ENCODE data around the gene TIMM10. TPM values are rescaled to one million over a fixed set of nuclear protein-coding genes. Genes with fewer than 3 reads are reported as not detected.

TIMM10 gene
- total and polyA plus RNA-seq, 2 donors (not counting 1 experiment from before 2014, with no cell fraction given) = 32.2 to 57.6 TPM

GRCh38 chr11:57504511-57504910 is 26.0 kb downstream of the TIMM10 start:
- no peaks in the 10 kb centered on the region for H3K9me3 ChIP-seq (ENCODE audit: control insufficient read depth, insufficient read depth, low read depth, low read length)
- no peak overlapping the region for H3K4me3 ChIP-seq (replicated peaks in 1 of 4; ENCODE audit: control extremely low read depth in 1 of 4, insufficient read depth in 1 of 4, low read depth in 3 of 4, low read length in 4 of 4)
- no peaks in the 10 kb centered on the region for H3K27me3 ChIP-seq (ENCODE audit: control insufficient read depth, insufficient read depth, low read length)
- no peak overlapping the region for H3K27ac ChIP-seq (ENCODE audit: insufficient read depth, low read length)
- no peak overlapping the region for H3K9ac ChIP-seq (ENCODE audit: insufficient read depth, low read length)
- H3K4me1 ChIP-seq (ENCODE audit: control insufficient read depth, extremely low read depth, insufficient read depth, low read length) = peaks cover 7% of the 10 kb centered on the region
- DNase-seq (ENCODE audit: low read depth in 2 of 2) = no peak
- no peak overlapping the region for H2AFZ ChIP-seq (ENCODE audit: low read length)
- H3K4me2 ChIP-seq (ENCODE audit: extremely low read depth, insufficient read depth, low read length) = no peak overlapping the region
- H4K20me1 ChIP-seq (ENCODE audit: control insufficient read depth, extremely low read depth, insufficient read depth, low read length) = no peaks in the 10 kb centered on the region
- peaks cover 2% of the 10 kb centered on the region for H3K36me3 ChIP-seq (ENCODE audit: control insufficient read depth, insufficient read depth, low read length)
- H3K79me2 ChIP-seq (ENCODE audit: control insufficient read depth, insufficient read depth, low read length) = no peaks in the 10 kb centered on the region
- TF ChIP-seq CTCF (conservative IDR thresholded peaks at IDR 0.05 in 1 of 2, IDR thresholded peaks at IDR 0.05 in 1 of 2; ENCODE audit: low read depth in 1 of 2, low read length in 2 of 2) (no peak), EZH2 (IDR thresholded peaks at IDR 0.05; ENCODE audit: low read length, missing control alignments) (no peak)

- TF ChIP-seq CTCF (conservative IDR thresholded peaks at IDR 0.05 in 1 of 2, IDR thresholded peaks at IDR 0.05 in 1 of 2; ENCODE audit: low read depth in 1 of 2, low read length in 2 of 2) (no peak), EZH2 (IDR thresholded peaks at IDR 0.05; ENCODE audit: low read length, missing control alignments) (no peak)
- H3K27me3 ChIP-seq (ENCODE audit: control insufficient read depth, insufficient read depth, low read length) = no peaks in the 10 kb centered on the region
- H3K27ac ChIP-seq (ENCODE audit: insufficient read depth, low read length) = no peak overlapping the region
- H2AFZ ChIP-seq (ENCODE audit: low read length) = no peak overlapping the region
- no peak overlapping the region for H3K9ac ChIP-seq (ENCODE audit: insufficient read depth, low read length)
- no peak overlapping the region for H3K4me2 ChIP-seq (ENCODE audit: extremely low read depth, insufficient read depth, low read length)
- no peaks in the 10 kb centered on the region for H4K20me1 ChIP-seq (ENCODE audit: control insufficient read depth, extremely low read depth, insufficient read depth, low read length)
- no peaks in the 10 kb centered on the region for H3K9me3 ChIP-seq (ENCODE audit: control insufficient read depth, insufficient read depth, low read depth, low read length)
- no peak for DNase-seq (ENCODE audit: low read depth in 2 of 2)
- H3K79me2 ChIP-seq (ENCODE audit: control insufficient read depth, insufficient read depth, low read length) = no peaks in the 10 kb centered on the region
- peaks cover 7% of the 10 kb centered on the region for H3K4me1 ChIP-seq (ENCODE audit: control insufficient read depth, extremely low read depth, insufficient read depth, low read length)
- H3K36me3 ChIP-seq (ENCODE audit: control insufficient read depth, insufficient read depth, low read length) = peaks cover 4% of the 10 kb centered on the region
- H3K4me3 ChIP-seq (replicated peaks in 1 of 4; ENCODE audit: control extremely low read depth in 1 of 4, insufficient read depth in 1 of 4, low read depth in 3 of 4, low read length in 4 of 4) = no peak overlapping the region
These were observed 27.7 kb downstream of the TIMM10 start for GRCh38 chr11:57502870-57503269.

GRCh38 chr11:57502376-57502775 is 28.2 kb downstream of the TIMM10 start:
- TF ChIP-seq CTCF (conservative IDR thresholded peaks at IDR 0.05 in 1 of 2, IDR thresholded peaks at IDR 0.05 in 1 of 2; ENCODE audit: low read depth in 1 of 2, low read length in 2 of 2) = no peak
- TF ChIP-seq EZH2 (IDR thresholded peaks at IDR 0.05; ENCODE audit: low read length, missing control alignments) = no peak
- Histone ChIP-seq H2AFZ (ENCODE audit: low read length) (no peak overlapping the region), H3K79me2 (ENCODE audit: control insufficient read depth, insufficient read depth, low read length) (no peaks in the 10 kb centered on the region), H3K9me3 (ENCODE audit: control insufficient read depth, insufficient read depth, low read depth, low read length) (no peaks in the 10 kb centered on the region), H3K4me1 (ENCODE audit: control insufficient read depth, extremely low read depth, insufficient read depth, low read length) (peaks cover 7% of the 10 kb centered on the region), H3K27ac (ENCODE audit: insufficient read depth, low read length) (no peak overlapping the region), H3K4me2 (ENCODE audit: extremely low read depth, insufficient read depth, low read length) (no peak overlapping the region), H4K20me1 (ENCODE audit: control insufficient read depth, extremely low read depth, insufficient read depth, low read length) (no peaks in the 10 kb centered on the region), H3K27me3 (ENCODE audit: control insufficient read depth, insufficient read depth, low read length) (no peaks in the 10 kb centered on the region), H3K9ac (ENCODE audit: insufficient read depth, low read length) (no peak overlapping the region), H3K36me3 (ENCODE audit: control insufficient read depth, insufficient read depth, low read length) (peaks cover 4% of the 10 kb centered on the region), H3K4me3 (replicated peaks in 1 of 4; ENCODE audit: control extremely low read depth in 1 of 4, insufficient read depth in 1 of 4, low read depth in 3 of 4, low read length in 4 of 4) (no peak overlapping the region)
- no peak for DNase-seq (ENCODE audit: low read depth in 2 of 2)

Measured in fibroblast of lung (primary cell).